SK-N-DZ (cell line): ENCODE measurements around the gene DTNA.
"Not testable (repeated sequence)": the region's sequence is repeated elsewhere in the genome, so short reads cannot be mapped to it uniquely, and the experiment has no call there.

Experiments used
- DNase-seq: peaks from one replicate; pipeline ENCODE4 v3.0.0-alpha.2; 2015; ENCODE audit warnings: low spot score

DTNA gene

GRCh38 chr18:34892379-34892778 lies 182.3 kb downstream of the DTNA start:
- DNase-seq, result no peak

- no peak for DNase-seq
These were observed 183.1 kb downstream of the DTNA start for GRCh38 chr18:34893239-34893638.

- DNase-seq, result no peak
These were observed 191.2 kb downstream of the DTNA start for GRCh38 chr18:34901299-34901698.

GRCh38 chr18:34904994-34905393 lies 194.9 kb downstream of the DTNA start:
- DNase-seq, result no peak

- not testable (repeated sequence) for DNase-seq
These were observed 196.9 kb downstream of the DTNA start for GRCh38 chr18:34906985-34907384.

GRCh38 chr18:34909637-34910364 lies 199.7 kb downstream of the DTNA start:
- no peak for DNase-seq

GRCh38 chr18:34911081-34911480 lies 201.0 kb downstream of the DTNA start:
- no peak for DNase-seq

- no peak for DNase-seq
These were observed 201.7 kb downstream of the DTNA start for GRCh38 chr18:34911661-34912384.

GRCh38 chr18:34913837-34914661 lies 204.0 kb downstream of the DTNA start:
- no peak for DNase-seq

- DNase-seq, result no peak
These were observed 204.9 kb downstream of the DTNA start for GRCh38 chr18:34915046-34915445.

GRCh38 chr18:34916539-34916938 lies 206.4 kb downstream of the DTNA start:
- DNase-seq, result not testable (repeated sequence)

GRCh38 chr18:34918856-34919255 lies 208.8 kb downstream of the DTNA start:
- peak; percentile 23 for DNase-seq

- no peak for DNase-seq
These were observed 211.1 kb downstream of the DTNA start for GRCh38 chr18:34921226-34921625.

- no peak for DNase-seq
These were observed 211.8 kb downstream of the DTNA start for GRCh38 chr18:34921811-34922385.

GRCh38 chr18:34922594-34922993 lies 212.5 kb downstream of the DTNA start:
- DNase-seq, result not testable (repeated sequence)

GRCh38 chr18:34923911-34924310 lies 213.8 kb downstream of the DTNA start:
- no peak for DNase-seq

GRCh38 chr18:34926683-34927082 lies 216.6 kb downstream of the DTNA start:
- DNase-seq, result no peak

GRCh38 chr18:34928088-34928753 lies 218.1 kb downstream of the DTNA start:
- no peak for DNase-seq

GRCh38 chr18:34928754-34929335 lies 218.7 kb downstream of the DTNA start:
- no peak for DNase-seq

GRCh38 chr18:34929336-34929780 lies 219.3 kb downstream of the DTNA start:
- DNase-seq, result no peak

- DNase-seq, result no peak
These were observed 222.3 kb downstream of the DTNA start for GRCh38 chr18:34932363-34932762.
